H1 (cell line): Measurements from ENCODE around the gene DDI1. TPM values are rescaled to one million over a fixed set of nuclear protein-coding genes. Genes with fewer than 3 reads are reported as not detected.

Experiments used
- CTCF ChIA-PET: fragments of 300-600 bp; sonication (Branson Sonifier 250); formaldehyde crosslinking; loops from one replicate; lab custom pipeline; 2021; ENCODE audit not compliant: partially characterized antibody; lab: Charles Lee
- POLR2A ChIA-PET: fragments of 300-600 bp; sonication (Branson Sonifier 250); formaldehyde crosslinking; loops from one replicate; lab custom pipeline; 2021; ENCODE audit warnings: inconsistent platforms; ENCODE audit not compliant: partially characterized antibody; lab: Charles Lee
- DNase-seq, 2 experiments: peaks; one replicate each; pipeline versions ENCODE4 v3.0.0 to v3.0.0-alpha.2; 2010 to 2022; ENCODE audit warnings: low spot score in 2 of 2, low read depth in 1 of 2, mixed read lengths in 1 of 2
- FAIRE-seq: peaks from 2 replicates; lab custom pipeline; 2011; peaks lifted over from hg19 to GRCh38; lab: Jason Lieb, UNC
- H2AFZ ChIP-seq: 2 replicates; pipeline ENCODE4 v1.8.1; 2012; ENCODE audit warnings: low read length, inconsistent platforms
- H2AK5ac ChIP-seq: 2 replicates; pipeline ENCODE4 v1.6.1; 2013; ENCODE audit warnings: low read depth, low read length
- H2BK120ac ChIP-seq: replicated peaks from 2 replicates; pipeline ENCODE3; 2013; ENCODE audit warnings: low read depth, low read length, inconsistent platforms
- H2BK12ac ChIP-seq: 2 replicates; pipeline ENCODE4 v1.6.1; 2013; ENCODE audit warnings: low read depth, low read length
- H2BK15ac ChIP-seq: 2 replicates; pipeline ENCODE4 v1.6.1; 2013; ENCODE audit warnings: low read length
- H2BK20ac ChIP-seq: 2 replicates; pipeline ENCODE4 v1.6.1; 2013; ENCODE audit warnings: low read length
- H2BK5ac ChIP-seq: 2 replicates; pipeline ENCODE4 v1.6.1; 2013; ENCODE audit warnings: low read depth, low read length
- H3K14ac ChIP-seq: 2 replicates; pipeline ENCODE4 v1.6.1; 2013; ENCODE audit warnings: inconsistent platforms; ENCODE audit not compliant: insufficient read length
- H3K18ac ChIP-seq: 2 replicates; pipeline ENCODE4 v1.6.1; 2013; ENCODE audit warnings: low read length; ENCODE audit errors: extremely low read depth
- H3K23ac ChIP-seq: 2 replicates; pipeline ENCODE4 v1.6.1; 2013; ENCODE audit warnings: inconsistent platforms; ENCODE audit not compliant: insufficient read length
- H3K23me2 ChIP-seq: 2 replicates; pipeline ENCODE4 v1.6.1; 2013; ENCODE audit warnings: low read depth, low read length
- H3K27ac ChIP-seq: 2 replicates; pipeline ENCODE4 v1.6.1; 2011; ENCODE audit warnings: low read depth, low read length, inconsistent platforms
- H3K27me3 ChIP-seq, 4 experiments: replicated peaks in 1 of 4; 1 replicate in 1 of 4; 2 replicates in 3 of 4; pipeline versions ENCODE4 v1.6.1 to v1.8.1; 2011 to 2013; ENCODE audit warnings: low read length in 3 of 4, mild to moderate bottlenecking in 3 of 4, inconsistent platforms in 2 of 4, mixed read lengths in 2 of 4, moderate library complexity in 1 of 4; ENCODE audit not compliant: control insufficient read depth in 3 of 4, insufficient read depth in 3 of 4; ENCODE audit errors: extremely low read depth in 1 of 4
- H3K36me3 ChIP-seq, 4 experiments: 2 replicates each; pipeline versions ENCODE4 v1.6.1 to v1.8.1; 2011 to 2013; ENCODE audit warnings: mild to moderate bottlenecking in 4 of 4, low read length in 3 of 4, moderate library complexity in 2 of 4, control low read depth in 1 of 4, inconsistent platforms in 1 of 4; ENCODE audit not compliant: insufficient read depth in 4 of 4, control insufficient read depth in 2 of 4
- H3K4ac ChIP-seq: replicated peaks from 2 replicates; pipeline ENCODE3; 2013; ENCODE audit warnings: low read length, low read depth, mixed read lengths, inconsistent platforms; ENCODE audit not compliant: insufficient read length
- H3K4me1 ChIP-seq, 4 experiments: replicated peaks in 1 of 4; 1 replicate in 1 of 4; 2 replicates in 3 of 4; pipeline versions ENCODE4 v1.6.1 to v1.8.1; 2011 to 2013; ENCODE audit warnings: low read length in 3 of 4, inconsistent platforms in 2 of 4, mixed read lengths in 1 of 4; ENCODE audit not compliant: insufficient read depth in 4 of 4, control insufficient read depth in 3 of 4
- H3K4me2 ChIP-seq, 2 experiments: 2 replicates each; pipeline versions ENCODE4 v1.6.1 to v1.8.1; 2011 to 2013; ENCODE audit warnings: low read depth in 2 of 2, low read length in 2 of 2, control low read depth in 1 of 2, inconsistent platforms in 1 of 2, mild to moderate bottlenecking in 1 of 2; ENCODE audit not compliant: insufficient read depth in 1 of 2
- H3K4me3 ChIP-seq, 4 experiments: fragments of 200-600, 300-600 bp in 1 of 4; sonication (generic), shearing (Covaris generic), sonication (Bioruptor Twin) in 1 of 4; 2 replicates each; pipeline versions ENCODE4 v1.5.1 to v1.8.1; 2011 to 2016; ENCODE audit warnings: low read length in 4 of 4, low read depth in 3 of 4, control low read depth in 2 of 4, inconsistent platforms in 2 of 4, mild to moderate bottlenecking in 2 of 4, mixed read lengths in 1 of 4, moderate library complexity in 1 of 4; ENCODE audit not compliant: insufficient read depth in 2 of 4; ENCODE audit errors: extremely low read depth in 1 of 4
- H3K56ac ChIP-seq: replicated peaks from 2 replicates; pipeline ENCODE3; 2013; ENCODE audit warnings: low read depth, mild to moderate bottlenecking, mixed read lengths, low read length, inconsistent platforms; ENCODE audit not compliant: insufficient read length
- H3K79me1 ChIP-seq: 2 replicates; pipeline ENCODE4 v1.6.1; 2013; ENCODE audit warnings: low read depth, low read length, control low read depth
- H3K79me2 ChIP-seq, 2 experiments: 2 replicates each; pipeline versions ENCODE4 v1.6.1 to v1.8.1; 2012 to 2013; ENCODE audit warnings: low read length in 2 of 2, mild to moderate bottlenecking in 2 of 2, inconsistent platforms in 1 of 2; ENCODE audit not compliant: insufficient read depth in 2 of 2, control insufficient read depth in 1 of 2
- H3K9ac ChIP-seq, 4 experiments: replicated peaks in 1 of 4; 1 replicate in 1 of 4; 2 replicates in 3 of 4; pipeline versions ENCODE4 v1.6.1 to v1.8.1; 2011 to 2013; ENCODE audit warnings: low read depth in 3 of 4, low read length in 3 of 4, control low read depth in 2 of 4, mild to moderate bottlenecking in 2 of 4, moderate library complexity in 2 of 4, inconsistent platforms in 1 of 4; ENCODE audit errors: extremely low read depth in 1 of 4
- H3K9me3 ChIP-seq, 2 experiments: 2 replicates each; pipeline versions ENCODE4 v1.6.1 to v1.8.1; 2012 to 2013; ENCODE audit warnings: mild to moderate bottlenecking in 2 of 2, moderate library complexity in 2 of 2, control low read depth in 1 of 2, inconsistent platforms in 1 of 2, low read depth in 1 of 2, low read length in 1 of 2, mixed read lengths in 1 of 2; ENCODE audit not compliant: insufficient read depth in 2 of 2
- H4K20me1 ChIP-seq, 2 experiments: replicated peaks in 1 of 2; 2 replicates each; pipeline versions ENCODE3 to v1.8.1; 2011 to 2013; ENCODE audit warnings: inconsistent platforms in 2 of 2, low read length in 2 of 2, mild to moderate bottlenecking in 1 of 2; ENCODE audit not compliant: insufficient read depth in 2 of 2, control insufficient read depth in 1 of 2
- H4K5ac ChIP-seq: 2 replicates; pipeline ENCODE4 v1.6.1; 2013; ENCODE audit warnings: low read length, low read depth, mixed read lengths, inconsistent platforms; ENCODE audit not compliant: insufficient read length
- H4K8ac ChIP-seq: 2 replicates; pipeline ENCODE4 v1.8.0; 2013; ENCODE audit warnings: mild to moderate bottlenecking, moderate library complexity, low read length, inconsistent platforms; ENCODE audit not compliant: insufficient read depth; ENCODE audit errors: extremely low read depth
- H4K91ac ChIP-seq: replicated peaks from 2 replicates; pipeline ENCODE3; 2013; ENCODE audit warnings: low read length, mixed read lengths, inconsistent platforms; ENCODE audit not compliant: insufficient read length
- CHD2 ChIP-seq: IDR thresholded peaks from 2 replicates; pipeline ENCODE4 v1.6.1; 2012; ENCODE audit warnings: low read length, improper control_type of control experiment
- EP300 ChIP-seq, 2 experiments: IDR thresholded peaks; 1 replicate in 1 of 2; 2 replicates in 1 of 2; pipeline ENCODE4 v1.6.1; 2011 to 2012; ENCODE audit warnings: low read depth in 2 of 2, low read length in 2 of 2, mild to moderate bottlenecking in 2 of 2, borderline replicate concordance in 1 of 2, inconsistent platforms in 1 of 2, moderate library complexity in 1 of 2
- EZH2 ChIP-seq: fragments of 200-600 bp; sonication (generic); IDR thresholded peaks from 2 replicates; pipeline ENCODE4 v1.7.1; 2012; ENCODE audit warnings: low read depth, mild to moderate bottlenecking, moderate library complexity, low read length, inconsistent platforms; ENCODE audit not compliant: severe bottlenecking
- KDM1A ChIP-seq: fragments of 200-600, 300-600 bp; sonication (generic); IDR thresholded peaks from 2 replicates; pipeline ENCODE4 v1.7.1; 2016; ENCODE audit warnings: mild to moderate bottlenecking, low read length, borderline replicate concordance
- KDM4A ChIP-seq: IDR thresholded peaks from one replicate; pipeline ENCODE4 v1.7.1; 2012; ENCODE audit warnings: low read depth, mild to moderate bottlenecking, moderate library complexity, low read length, inconsistent platforms; ENCODE audit not compliant: severe bottlenecking
- PHF8 ChIP-seq: fragments of 200-600 bp; sonication (generic); conservative IDR thresholded peaks from 2 replicates; pipeline ENCODE4 v1.7.1; 2012; ENCODE audit warnings: low read depth, mild to moderate bottlenecking, inconsistent platforms, low read length, moderate library complexity
- POLR2AphosphoS5 ChIP-seq: IDR thresholded peaks from 2 replicates; pipeline ENCODE4 v1.6.1; 2011; ENCODE audit warnings: low read depth, low read length
- RAD21 ChIP-seq, 2 experiments: IDR thresholded peaks in 1 of 2; conservative IDR thresholded peaks in 1 of 2; 2 replicates each; pipeline ENCODE4 v1.6.1; 2011; ENCODE audit warnings: low read depth in 2 of 2, low read length in 2 of 2, improper control_type of control experiment in 1 of 2, inconsistent platforms in 1 of 2, mild to moderate bottlenecking in 1 of 2, moderate library complexity in 1 of 2
- SP4 ChIP-seq: IDR thresholded peaks from 2 replicates; pipeline ENCODE4 v1.6.1; 2012; ENCODE audit warnings: low read length, inconsistent platforms
- ZNF274 ChIP-seq: IDR thresholded peaks from 2 replicates; pipeline ENCODE4 v1.7.0; 2012; ENCODE audit warnings: low read length, borderline replicate concordance; ENCODE audit errors: extremely low read depth
- polyA plus RNA-seq, 7 experiments: library from polyadenylated mRNA; depleted of rRNA in 3 of 7; stranded (reverse) in 5 of 7; unstranded in 2 of 7; fragments of >200 nt in 5 of 7; fragments of 200-250 nt in 2 of 7; gene quantifications; 1 replicate in 5 of 7; 2 replicates in 1 of 7; 4 replicates in 1 of 7; pipeline versions ENCODE4 v1.2.1 to v1.2.3, GENCODE V29; 2011 to 2013; ENCODE audit warnings: missing spikeins in 2 of 7, mixed read lengths in 2 of 7
- total RNA-seq: library from RNA; stranded (reverse); fragmentation: NEBNext Ultra II Directional; extraction: Animal tissue kit (Norgen Biotek cat#: 25700); gene quantifications from 2 replicates; pipeline ENCODE4 v1.2.1, GENCODE V29; 2021

DDI1 gene
- total and polyA plus RNA-seq, 2 of the 8 experiments (the other 6 are each of a cell fraction or from before 2014, with no cell fraction given): not detected

DNA sequence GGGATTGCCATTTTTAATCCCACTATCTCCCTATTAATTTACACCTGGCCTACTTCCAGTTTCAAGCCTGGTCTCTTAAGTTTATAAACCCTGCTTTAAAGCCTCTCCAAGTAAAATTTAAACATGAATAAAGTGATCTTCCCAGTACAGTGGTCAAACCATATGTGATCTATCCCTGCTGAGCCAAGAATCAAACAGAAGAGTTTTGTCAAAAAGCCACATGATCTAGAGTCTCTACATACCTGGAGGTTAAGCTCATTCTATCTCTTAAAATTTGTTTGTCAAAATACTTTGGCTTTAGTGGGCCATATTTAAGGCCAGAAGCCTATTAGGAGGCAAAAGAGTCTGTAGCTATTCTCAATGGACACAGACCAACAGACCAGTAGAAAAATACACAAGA lies 42.9 kb upstream of the DDI1 start:
- Histone ChIP-seq H4K20me1 (no peaks in the 10 kb centered on the region), H3K14ac (no peak overlapping the region), H2BK15ac (no peak overlapping the region), H2BK5ac (no peak overlapping the region), H3K4me1 (no peaks in the 10 kb centered on the region), H3K23me2 (no peaks in the 10 kb centered on the region), H3K18ac (no peak overlapping the region), H3K4ac (no peak overlapping the region), H2AFZ (no peak overlapping the region), H2AK5ac (no peak overlapping the region), H3K79me1 (no peaks in the 10 kb centered on the region), H3K9ac (no peak overlapping the region), H3K4me3 (no peak overlapping the region), H4K8ac (no peak overlapping the region), H3K27ac (no peak overlapping the region), H3K9me3 (no peaks in the 10 kb centered on the region), H2BK120ac (no peak overlapping the region), H3K23ac (no peak overlapping the region), H2BK12ac (no peak overlapping the region)
- ChIA-PET POLR2A (no interaction called here), CTCF (no interaction called here)
- FAIRE-seq: no peak
- TF ChIP-seq KDM4A: no peak
- no peak for TF ChIP-seq KDM1A
- no peak for TF ChIP-seq PHF8
- TF ChIP-seq SP4: no peak
- no peak for TF ChIP-seq EP300 (IDR thresholded peaks at IDR 0.05; ENCODE audit: borderline replicate concordance in 1 of 2, low read depth in 2 of 2, low read length in 2 of 2)
- no peak for TF ChIP-seq POLR2AphosphoS5
- TF ChIP-seq CHD2: no peak
- TF ChIP-seq RAD21 (IDR thresholded peaks at IDR 0.05 in 1 of 2, conservative IDR thresholded peaks at IDR 0.05 in 1 of 2; ENCODE audit: low read depth in 2 of 2, low read length in 2 of 2): no peak
- no peak for TF ChIP-seq EZH2
- no peak for TF ChIP-seq ZNF274
- TF ChIP-seq, all 59 proteins: peak for 0
- H4K5ac ChIP-seq: no peak overlapping the region
- no peak overlapping the region for H3K4me2 ChIP-seq
- no peaks in the 10 kb centered on the region for H3K36me3 ChIP-seq
- no peak for DNase-seq
- no peak overlapping the region for H2BK20ac ChIP-seq
- H3K79me2 ChIP-seq: no peaks in the 10 kb centered on the region
- H4K91ac ChIP-seq: no peak overlapping the region
- H3K56ac ChIP-seq: no peak overlapping the region
- no peaks in the 10 kb centered on the region for H3K27me3 ChIP-seq
